CD14-positive monocyte (primary cell): ENCODE data around the gene TSPAN5. TPM values are rescaled to one million over a fixed set of nuclear protein-coding genes. Genes with fewer than 3 reads are reported as not detected.
A peak's percentile ranks its signal among the peaks of the same experiment; 100 is the strongest.

Source experiments
- DNase-seq, 3 donors: peaks; one replicate each; pipeline ENCODE4 v3.0.0-alpha.2; 2011 to 2022
- H2AFZ ChIP-seq: 2 replicates; pipeline ENCODE4 v1.6.0; 2012; ENCODE audit warnings: mild to moderate bottlenecking, low read depth, low read length, inconsistent platforms; ENCODE audit not compliant: insufficient read depth, poor library complexity, severe bottlenecking
- H3K27ac ChIP-seq, 2 donors: 1 replicate in 1 of 2; 2 replicates in 1 of 2; pipeline ENCODE4 v1.5.1; 2012 to 2013; ENCODE audit warnings: low read length in 2 of 2, control low read depth in 1 of 2, inconsistent platforms in 1 of 2, low read depth in 1 of 2, mild to moderate bottlenecking in 1 of 2
- H3K27me3 ChIP-seq, 2 donors: one replicate each; pipeline versions ENCODE4 v1.6.0 to v1.6.1; 2011 to 2013; ENCODE audit warnings: low read length in 2 of 2; ENCODE audit not compliant: control insufficient read depth in 2 of 2, insufficient read depth in 2 of 2
- H3K36me3 ChIP-seq, 2 donors: replicated peaks in 1 of 2; 1 replicate in 1 of 2; 2 replicates in 1 of 2; pipeline versions ENCODE4 v1.5.1 to v1.6.1; 2012 to 2013; ENCODE audit warnings: low read length in 2 of 2, control low read depth in 1 of 2, inconsistent platforms in 1 of 2, mild to moderate bottlenecking in 1 of 2; ENCODE audit not compliant: insufficient read depth in 2 of 2, control insufficient read depth in 1 of 2
- H3K4me1 ChIP-seq, 2 donors: 1 replicate in 1 of 2; 2 replicates in 1 of 2; pipeline versions ENCODE4 v1.5.1 to v1.6.1; 2012 to 2013; ENCODE audit warnings: low read length in 2 of 2, control low read depth in 1 of 2, inconsistent platforms in 1 of 2, mild to moderate bottlenecking in 1 of 2, moderate library complexity in 1 of 2; ENCODE audit not compliant: insufficient read depth in 2 of 2, control insufficient read depth in 1 of 2
- H3K4me2 ChIP-seq: replicated peaks from 2 replicates; pipeline ENCODE3; 2012; ENCODE audit warnings: low read length, moderate library complexity, mild to moderate bottlenecking; ENCODE audit not compliant: poor library complexity, severe bottlenecking; ENCODE audit errors: extremely low read depth
- H3K4me3 ChIP-seq, 3 experiments: fragments of 200-600 bp in 1 of 3; sonication (generic) in 1 of 3; replicated peaks in 1 of 3; 1 replicate in 2 of 3; 2 replicates in 1 of 3; pipeline ENCODE4 v1.5.1; 2011 to 2013; ENCODE audit warnings: low read length in 3 of 3, mild to moderate bottlenecking in 3 of 3, control low read depth in 2 of 3, low read depth in 2 of 3, inconsistent platforms in 1 of 3, moderate library complexity in 1 of 3
- H3K79me2 ChIP-seq: 2 replicates; pipeline ENCODE4 v1.6.0; 2012; ENCODE audit warnings: mild to moderate bottlenecking, control low read depth, inconsistent platforms, low read length, moderate library complexity; ENCODE audit not compliant: insufficient read depth
- H3K9ac ChIP-seq: 2 replicates; pipeline ENCODE4 v1.6.0; 2017; ENCODE audit warnings: low read length, mild to moderate bottlenecking; ENCODE audit not compliant: insufficient read depth, poor library complexity, severe bottlenecking
- H3K9me3 ChIP-seq, 2 donors: replicated peaks in 1 of 2; 1 replicate in 1 of 2; 2 replicates in 1 of 2; pipeline versions ENCODE4 v1.5.1 to v1.6.1; 2012 to 2013; ENCODE audit warnings: low read length in 2 of 2, control low read depth in 1 of 2; ENCODE audit not compliant: control insufficient read depth in 1 of 2, insufficient read depth in 1 of 2
- H4K20me1 ChIP-seq: 2 replicates; pipeline ENCODE4 v1.6.0; 2012; ENCODE audit warnings: mild to moderate bottlenecking, low read length, control low read depth, moderate library complexity; ENCODE audit not compliant: insufficient read depth
- H3K27ac Mint-ChIP-seq, 7 donors: one replicate each; pipeline ENCODE4 v1.8.0; 2020; ENCODE audit warnings: mild to moderate bottlenecking in 7 of 7, mixed read lengths in 7 of 7, moderate library complexity in 6 of 7, inconsistent platforms in 2 of 7
- H3K27me3 Mint-ChIP-seq, 3 donors: one replicate each; pipeline ENCODE4 v1.8.0; 2021 to 2022; ENCODE audit warnings: low read depth in 3 of 3, mild to moderate bottlenecking in 3 of 3, mixed read lengths in 3 of 3, moderate library complexity in 3 of 3, inconsistent platforms in 1 of 3
- H3K36me3 Mint-ChIP-seq, 2 donors: one replicate each; pipeline ENCODE4 v1.8.0; 2020; ENCODE audit warnings: mixed read lengths in 2 of 2, inconsistent platforms in 1 of 2, mild to moderate bottlenecking in 1 of 2
- H3K4me1 Mint-ChIP-seq: one replicate; pipeline ENCODE4 v1.8.0; 2020; ENCODE audit warnings: mild to moderate bottlenecking, mixed read lengths
- H3K4me3 Mint-ChIP-seq, 2 donors: one replicate each; pipeline ENCODE4 v1.8.0; 2020; ENCODE audit warnings: mild to moderate bottlenecking in 2 of 2, mixed read lengths in 2 of 2, moderate library complexity in 1 of 2
- H3K9me3 Mint-ChIP-seq, 7 donors: one replicate each; pipeline ENCODE4 v1.8.0; 2020 to 2022; ENCODE audit warnings: mixed read lengths in 7 of 7, mild to moderate bottlenecking in 6 of 7, moderate library complexity in 6 of 7, inconsistent platforms in 2 of 7
- WGBS: methylation state at CpG from one replicate; pipeline ENCODE4 v1.1.5; 2013; ENCODE audit warnings: missing lambda C conversion rate; ENCODE audit not compliant: insufficient coverage; 5-methylcytosine and 5-hydroxymethylcytosine counted together
- intact Hi-C, 2 donors: fragments of 100-400 bp; cut with micrococcal nuclease; formaldehyde crosslinking; loops; one replicate each; pipeline versions ENCODE4 v1.15.0 to v1.15.1; 2023
- polyA plus RNA-seq, 3 donors: library from polyadenylated mRNA; depleted of rRNA in 1 of 3; unstranded in 2 of 3; stranded (reverse) in 1 of 3; fragments of 300-500 nt in 2 of 3; fragments of >200 nt in 1 of 3; fragmentation: Illumina TruSeq in 2 of 3; gene quantifications; 1 replicate in 2 of 3; 2 replicates in 1 of 3; pipeline ENCODE4 v1.2.3, GENCODE V29; 2012 to 2021
- TF ChIP-seq, protein P1 (sequence below): fragments of 200-600 bp; IDR thresholded peaks from one replicate; pipeline ENCODE4 v1.8.0; 2022; ENCODE audit warnings: antibody characterized with exemption, mild to moderate bottlenecking

TSPAN5 gene
- polyA plus RNA-seq, 3 donors, result 0.09 to 1.1 (median 0.13) TPM

DNA sequence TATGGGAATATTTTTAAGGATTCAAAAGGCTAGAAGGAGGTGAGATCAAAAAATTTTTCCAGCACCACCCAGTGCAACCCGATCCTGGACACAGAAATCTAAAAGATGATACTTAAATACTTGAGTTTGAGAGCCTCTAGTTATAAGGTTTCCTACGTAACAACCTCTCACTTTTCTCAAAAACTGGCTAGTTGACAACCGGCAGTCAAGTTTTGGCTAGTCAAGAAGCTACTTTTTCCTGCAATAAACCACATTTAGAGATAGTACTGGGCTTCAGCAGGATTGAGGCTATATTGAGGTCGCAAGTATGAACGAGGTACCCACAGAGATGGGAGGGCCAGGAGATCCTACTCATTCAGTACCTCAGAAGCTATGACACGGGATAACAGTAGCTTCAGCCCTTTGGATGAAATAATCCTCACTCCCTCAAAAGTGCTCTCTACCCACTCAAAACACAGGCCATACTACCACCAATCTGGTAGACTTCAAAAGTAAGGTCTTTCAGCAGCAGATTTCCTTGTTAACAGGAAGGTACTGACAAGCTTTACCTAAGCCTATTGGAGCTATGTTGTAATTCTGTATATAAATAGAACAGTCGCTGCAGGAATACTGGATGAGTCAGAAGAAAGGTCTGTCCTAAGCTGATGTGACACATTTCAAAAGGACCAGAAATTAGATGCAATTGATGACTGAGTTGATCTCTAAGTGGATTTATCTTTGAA, 1.5 kb upstream of the TSPAN5 start:
- H3K4me1 ChIP-seq, result peaks cover 28 to 30% of the 10 kb centered on the region in 2 donors
- WGBS, result 71% methylated on average over 4 of the region's 7 CpGs
- peaks cover 0 to 6% (median 0%) of the 10 kb centered on the region in 7 donors for H3K9me3 Mint-ChIP-seq
- H3K9ac ChIP-seq, result no peak overlapping the region
- H3K36me3 Mint-ChIP-seq, result peaks cover 0 to 3% of the 10 kb centered on the region in 2 donors
- DNase-seq, result no peak
- H3K36me3 ChIP-seq, result no peaks in the 10 kb centered on the region
- H3K27me3 ChIP-seq, result peaks cover 28 to 41% of the 10 kb centered on the region in 2 donors
- H4K20me1 ChIP-seq, result no peaks in the 10 kb centered on the region
- intact Hi-C loops, result no loop called here
- H2AFZ ChIP-seq, result no peak overlapping the region
- no peak overlapping the region for H3K4me3 ChIP-seq
- H3K4me2 ChIP-seq, result no peak overlapping the region
- peaks cover 36% of the 10 kb centered on the region for H3K4me1 Mint-ChIP-seq
- no peaks in the 10 kb centered on the region for H3K9me3 ChIP-seq
- TF ChIP-seq, protein P1, sequence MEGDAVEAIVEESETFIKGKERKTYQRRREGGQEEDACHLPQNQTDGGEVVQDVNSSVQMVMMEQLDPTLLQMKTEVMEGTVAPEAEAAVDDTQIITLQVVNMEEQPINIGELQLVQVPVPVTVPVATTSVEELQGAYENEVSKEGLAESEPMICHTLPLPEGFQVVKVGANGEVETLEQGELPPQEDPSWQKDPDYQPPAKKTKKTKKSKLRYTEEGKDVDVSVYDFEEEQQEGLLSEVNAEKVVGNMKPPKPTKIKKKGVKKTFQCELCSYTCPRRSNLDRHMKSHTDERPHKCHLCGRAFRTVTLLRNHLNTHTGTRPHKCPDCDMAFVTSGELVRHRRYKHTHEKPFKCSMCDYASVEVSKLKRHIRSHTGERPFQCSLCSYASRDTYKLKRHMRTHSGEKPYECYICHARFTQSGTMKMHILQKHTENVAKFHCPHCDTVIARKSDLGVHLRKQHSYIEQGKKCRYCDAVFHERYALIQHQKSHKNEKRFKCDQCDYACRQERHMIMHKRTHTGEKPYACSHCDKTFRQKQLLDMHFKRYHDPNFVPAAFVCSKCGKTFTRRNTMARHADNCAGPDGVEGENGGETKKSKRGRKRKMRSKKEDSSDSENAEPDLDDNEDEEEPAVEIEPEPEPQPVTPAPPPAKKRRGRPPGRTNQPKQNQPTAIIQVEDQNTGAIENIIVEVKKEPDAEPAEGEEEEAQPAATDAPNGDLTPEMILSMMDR, result no peak
- H3K27ac ChIP-seq, result no peak overlapping the region
- peak overlapping the region in 1 of 7 donors; percentile 23 for H3K27ac Mint-ChIP-seq
- H3K4me3 Mint-ChIP-seq, result peak overlapping the region in 1 of 2 donors; percentile 94
- no peaks in the 10 kb centered on the region for H3K79me2 ChIP-seq
- H3K27me3 Mint-ChIP-seq, result peaks cover 42 to 48% (median 48%) of the 10 kb centered on the region in 3 donors

DNA sequence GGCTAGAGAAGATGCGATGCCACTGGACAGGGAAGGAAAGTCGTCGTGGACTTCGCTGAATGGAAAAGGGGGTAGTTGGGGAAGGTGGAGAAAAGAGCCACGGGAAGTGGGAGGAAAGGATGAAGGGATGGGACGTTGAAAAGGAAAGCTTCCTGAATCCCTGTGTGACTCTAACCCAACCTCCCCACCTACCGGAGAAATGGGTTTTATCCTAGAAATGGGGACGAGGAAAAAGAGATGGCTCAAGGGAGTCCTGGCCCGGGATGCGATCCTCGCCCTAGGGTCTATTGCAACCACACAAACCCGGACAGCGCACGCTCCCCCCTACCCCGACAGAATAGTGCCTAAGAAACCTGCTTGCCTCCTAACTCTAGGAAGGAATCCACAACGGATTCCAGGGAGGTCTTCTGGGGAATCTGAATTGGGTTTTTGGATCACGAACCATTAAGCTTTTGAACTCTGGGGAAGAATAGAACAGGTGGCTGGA, 738 bp upstream of the TSPAN5 start:
- H4K20me1 ChIP-seq, result no peaks in the 10 kb centered on the region
- H3K27me3 ChIP-seq, result peaks cover 28 to 41% of the 10 kb centered on the region in 2 donors
- H3K4me3 ChIP-seq, result peak overlapping the region; percentile 31 to 79 (median 49)
- no peaks in the 10 kb centered on the region for H3K36me3 ChIP-seq
- H3K27ac ChIP-seq, result no peak overlapping the region
- Mint-ChIP-seq H3K4me3 (peak overlapping the region; percentile 76 to 94), H3K36me3 (peaks cover 0 to 3% of the 10 kb centered on the region in 2 donors), H3K27me3 (peaks cover 42 to 49% (median 48%) of the 10 kb centered on the region in 3 donors), H3K27ac (peak overlapping the region in 1 of 7 donors; percentile 8), H3K9me3 (peaks cover 0 to 6% (median 0%) of the 10 kb centered on the region in 7 donors), H3K4me1 (peaks cover 35% of the 10 kb centered on the region)
- peaks cover 26 to 30% of the 10 kb centered on the region in 2 donors for H3K4me1 ChIP-seq
- H3K79me2 ChIP-seq, result no peaks in the 10 kb centered on the region
- H3K4me2 ChIP-seq, result peak overlapping the region; percentile 96
- peak overlapping the region; percentile 34 for H3K9ac ChIP-seq
- DNase-seq, result no peak
- WGBS, result 93% methylated on average over 2 of the region's 17 CpGs
- H2AFZ ChIP-seq, result peak overlapping the region; percentile 87
- H3K9me3 ChIP-seq, result no peaks in the 10 kb centered on the region
- intact Hi-C loops, result no loop called here
- TF ChIP-seq, protein P1, result no peak
